ENCODE results near the gene FAM131C.
"Not testable (repeated sequence)": the region's sequence is repeated elsewhere in the genome, so short reads cannot be mapped to it uniquely, and the experiment has no call there.

The FAM131C gene

GRCh38 chr1:16073490-16074119 lies at the start of gene FAM131C:
FAM131C (minus strand) TSS chr1:16073651; CDS start chr1:16073442, 209 bp downstream.
- DNase-seq (ENCODE audit: low spot score) = peak; percentile 56

- DNase-seq (ENCODE audit: low spot score) = peak; percentile 42
These were observed 49.5 kb upstream of the FAM131C start for GRCh38 chr1:16122916-16123315.

GRCh38 chr1:16122350-16122881 lies 49.0 kb upstream of the FAM131C start:
- DNase-seq (ENCODE audit: low spot score) = no peak

GRCh38 chr1:16120940-16121410 lies 47.5 kb upstream of the FAM131C start:
- DNase-seq (ENCODE audit: low spot score) = no peak

GRCh38 chr1:16120407-16120806 lies 47.0 kb upstream of the FAM131C start:
- no peak for DNase-seq (ENCODE audit: low spot score)

GRCh38 chr1:16119926-16120325 lies 46.5 kb upstream of the FAM131C start:
- no peak for DNase-seq (ENCODE audit: low spot score)

- DNase-seq (ENCODE audit: low spot score) = no peak
These were observed 46.1 kb upstream of the FAM131C start for GRCh38 chr1:16119504-16119903.

GRCh38 chr1:16118706-16119105 lies 45.3 kb upstream of the FAM131C start:
- DNase-seq (ENCODE audit: low spot score) = no peak

GRCh38 chr1:16117936-16118335 lies 44.5 kb upstream of the FAM131C start:
- no peak for DNase-seq (ENCODE audit: low spot score)

GRCh38 chr1:16117369-16117768 lies 43.9 kb upstream of the FAM131C start:
- no peak for DNase-seq (ENCODE audit: low spot score)

GRCh38 chr1:16116625-16117024 lies 43.2 kb upstream of the FAM131C start:
- no peak for DNase-seq (ENCODE audit: low spot score)

- DNase-seq (ENCODE audit: low spot score) = no peak
These were observed 42.6 kb upstream of the FAM131C start for GRCh38 chr1:16116002-16116401.

GRCh38 chr1:16115468-16115983 lies 42.1 kb upstream of the FAM131C start:
- no peak for DNase-seq (ENCODE audit: low spot score)

GRCh38 chr1:16114527-16115467 lies 41.3 kb upstream of the FAM131C start:
- DNase-seq (ENCODE audit: low spot score) = no peak

- no peak for DNase-seq (ENCODE audit: low spot score)
These were observed 39.4 kb upstream of the FAM131C start for GRCh38 chr1:16112596-16113555.

- DNase-seq (ENCODE audit: low spot score) = no peak
These were observed 38.5 kb upstream of the FAM131C start for GRCh38 chr1:16111771-16112595.

- no peak for DNase-seq (ENCODE audit: low spot score)
These were observed 37.4 kb upstream of the FAM131C start for GRCh38 chr1:16110884-16111283.

GRCh38 chr1:16110456-16110855 lies 37.0 kb upstream of the FAM131C start:
- DNase-seq (ENCODE audit: low spot score) = no peak

GRCh38 chr1:16109571-16109970 lies 36.1 kb upstream of the FAM131C start:
- DNase-seq (ENCODE audit: low spot score) = no peak

- not testable (repeated sequence) for DNase-seq (ENCODE audit: low spot score)
These were observed 33.6 kb upstream of the FAM131C start for GRCh38 chr1:16107039-16107438.

GRCh38 chr1:16101623-16102022 lies 28.2 kb upstream of the FAM131C start:
- no peak for DNase-seq (ENCODE audit: low spot score)

All from NAMALWA (cell line).